Keratinocyte (primary cell): Measurements from ENCODE around the gene CAPN15. TPM values are rescaled to one million over a fixed set of nuclear protein-coding genes. Genes with fewer than 3 reads are reported as not detected.

ENCODE experiments used
- DNase-seq: peaks from one replicate; pipeline ENCODE4 v3.0.0-alpha.2; 2011; ENCODE audit warnings: low read depth, missing footprints, low spot score
- FAIRE-seq: peaks from 2 replicates; lab custom pipeline; 2011; peaks lifted over from hg19 to GRCh38; lab: Jason Lieb, UNC
- H2AFZ ChIP-seq: 2 replicates; pipeline ENCODE4 v1.6.0; 2012; ENCODE audit warnings: low read length, control low read depth, inconsistent platforms; ENCODE audit not compliant: control insufficient read depth
- H3K27ac ChIP-seq: 2 replicates; pipeline ENCODE4 v1.5.1; 2011; ENCODE audit warnings: low read length; ENCODE audit not compliant: control insufficient read depth, insufficient read depth
- H3K27me3 ChIP-seq: 3 replicates; pipeline ENCODE4 v1.6.0; 2011; ENCODE audit warnings: low read length; ENCODE audit not compliant: control insufficient read depth, insufficient read depth; ENCODE audit errors: extremely low read depth
- H3K36me3 ChIP-seq, 2 experiments: 2 replicates in 1 of 2; 3 replicates in 1 of 2; pipeline ENCODE4 v1.5.1; 2011; ENCODE audit warnings: low read length in 2 of 2, mild to moderate bottlenecking in 1 of 2; ENCODE audit not compliant: control insufficient read depth in 2 of 2, insufficient read depth in 2 of 2; ENCODE audit errors: extremely low read depth in 1 of 2
- H3K4me1 ChIP-seq: 3 replicates; pipeline ENCODE4 v1.5.1; 2011; ENCODE audit warnings: low read length; ENCODE audit not compliant: control insufficient read depth, insufficient read depth; ENCODE audit errors: extremely low read depth
- H3K4me2 ChIP-seq: 3 replicates; pipeline ENCODE4 v1.6.0; 2011; ENCODE audit warnings: low read depth, low read length; ENCODE audit not compliant: control insufficient read depth, insufficient read depth; ENCODE audit errors: extremely low read depth
- H3K4me3 ChIP-seq, 3 experiments: fragments of 200-600 bp in 1 of 3; sonication (generic) in 1 of 3; 2 replicates in 2 of 3; 3 replicates in 1 of 3; pipeline ENCODE4 v1.5.1; 2011 to 2016; ENCODE audit warnings: low read length in 3 of 3, mild to moderate bottlenecking in 3 of 3, control low read depth in 2 of 3, inconsistent platforms in 1 of 3, low read depth in 1 of 3, mixed read lengths in 1 of 3, mixed run types in 1 of 3, moderate library complexity in 1 of 3; ENCODE audit not compliant: control insufficient read depth in 2 of 3, insufficient read depth in 2 of 3; ENCODE audit errors: extremely low read depth in 1 of 3
- H3K79me2 ChIP-seq: 2 replicates; pipeline ENCODE4 v1.6.0; 2012; ENCODE audit warnings: low read length; ENCODE audit not compliant: control insufficient read depth, insufficient read depth
- H3K9ac ChIP-seq: 3 replicates; pipeline ENCODE4 v1.6.0; 2011; ENCODE audit warnings: low read length; ENCODE audit not compliant: control insufficient read depth, insufficient read depth; ENCODE audit errors: extremely low read depth
- H3K9me1 ChIP-seq: 3 replicates; pipeline ENCODE4 v1.6.0; 2011; ENCODE audit warnings: low read length; ENCODE audit not compliant: control insufficient read depth, insufficient read depth; ENCODE audit errors: extremely low read depth
- H3K9me3 ChIP-seq: 2 replicates; pipeline ENCODE4 v1.5.1; 2012; ENCODE audit warnings: low read depth, low read length; ENCODE audit not compliant: control insufficient read depth
- H4K20me1 ChIP-seq: 3 replicates; pipeline ENCODE4 v1.6.0; 2011; ENCODE audit warnings: low read length; ENCODE audit not compliant: control insufficient read depth, insufficient read depth; ENCODE audit errors: extremely low read depth
- CTCF ChIP-seq, 3 experiments: IDR thresholded peaks in 1 of 3; conservative IDR thresholded peaks in 1 of 3; optimal IDR thresholded peaks in 1 of 3; 2 replicates in 2 of 3; 3 replicates in 1 of 3; pipeline versions ENCODE3 to v1.5.1; 2011; ENCODE audit warnings: low read length in 3 of 3, mild to moderate bottlenecking in 3 of 3, moderate library complexity in 2 of 3, control low read depth in 1 of 3, inconsistent platforms in 1 of 3; ENCODE audit not compliant: insufficient read depth in 2 of 3; ENCODE audit errors: extremely low read depth in 1 of 3
- EZH2 ChIP-seq: IDR thresholded peaks from one replicate; pipeline ENCODE4 v1.6.1; 2012; ENCODE audit warnings: inconsistent platforms, mild to moderate bottlenecking, low read length, moderate library complexity
- dilution Hi-C: fragments of 300-500 bp; cut with MboI; formaldehyde crosslinking; loops from one replicate; pipeline ENCODE4 v1.7.0; 2020; ENCODE audit warnings: low sequenced_read_pairs; ENCODE audit not compliant: extremely low pct_ligation_motif_present
- polyA plus RNA-seq, 5 experiments: library from polyadenylated mRNA; depleted of rRNA in 3 of 5; stranded (reverse) in 3 of 5; stranded (forward) in 1 of 5; unstranded in 1 of 5; fragments of >200 nt; gene quantifications; 1 replicate in 1 of 5; 2 replicates in 3 of 5; 3 replicates in 1 of 5; pipeline versions ENCODE4 v1.2.1 to v1.2.3, GENCODE V29; 2011 to 2012; ENCODE audit warnings: missing spikeins in 2 of 5, low read depth in 1 of 5, low replicate concordance in 1 of 5

Gene CAPN15
- polyA plus RNA-seq, 1 donor (not counting 4 experiments of a cell fraction or from before 2014, with no cell fraction given) = 7.9 TPM

- H2AFZ ChIP-seq = no peak within 1 kb of the TSS
- dilution Hi-C loops = no loop called here
- no peak for FAIRE-seq
- H3K9me3 ChIP-seq = no peaks in the 10 kb centered on the region
- no peaks in the 10 kb centered on the region for H3K36me3 ChIP-seq
- H3K9ac ChIP-seq = no peak within 1 kb of the TSS
- no peak for DNase-seq
- TF ChIP-seq CTCF (optimal IDR thresholded peaks at IDR 0.05 in 1 of 3, IDR thresholded peaks at IDR 0.05 in 1 of 3, conservative IDR thresholded peaks at IDR 0.05 in 1 of 3; ENCODE audit: extremely low read depth in 1 of 3, insufficient read depth in 2 of 3, low read length in 3 of 3) (no peak), EZH2 (no peak)
- H3K27ac ChIP-seq = no peak within 1 kb of the TSS
- peaks cover 50% of the 10 kb centered on the region for H3K27me3 ChIP-seq
- no peaks in the 10 kb centered on the region for H3K9me1 ChIP-seq
- peaks cover 3% of the 10 kb centered on the region for H3K4me1 ChIP-seq
- no peak within 1 kb of the TSS for H3K4me3 ChIP-seq
- H3K4me2 ChIP-seq = no peak within 1 kb of the TSS
- H4K20me1 ChIP-seq = no peaks in the 10 kb centered on the region
- H3K79me2 ChIP-seq = no peaks in the 10 kb centered on the region
Measured at GRCh38 chr16:560204-560700, 32.7 kb downstream of the CAPN15 start, which contains the start of gene PRR35. Gene PRR35 (plus strand): TSS chr16:560394. CDS start chr16:563295, 2,901 bp downstream.

GRCh38 chr16:560701-561412 lies 33.3 kb downstream of the CAPN15 start:
- peaks cover 50% of the 10 kb centered on the region for H3K27me3 ChIP-seq
- H3K9ac ChIP-seq = no peak overlapping the region
- no peak overlapping the region for H2AFZ ChIP-seq
- H3K4me2 ChIP-seq = no peak overlapping the region
- FAIRE-seq (no peak), DNase-seq (no peak)
- no peaks in the 10 kb centered on the region for H3K36me3 ChIP-seq
- H3K27ac ChIP-seq = no peak overlapping the region
- H4K20me1 ChIP-seq = no peaks in the 10 kb centered on the region
- dilution Hi-C loops = no loop called here
- no peak overlapping the region for H3K4me3 ChIP-seq
- no peaks in the 10 kb centered on the region for H3K9me1 ChIP-seq
- TF ChIP-seq EZH2 (peak; percentile 92), CTCF (optimal IDR thresholded peaks at IDR 0.05 in 1 of 3, IDR thresholded peaks at IDR 0.05 in 1 of 3, conservative IDR thresholded peaks at IDR 0.05 in 1 of 3; ENCODE audit: extremely low read depth in 1 of 3, insufficient read depth in 2 of 3, low read length in 3 of 3) (no peak)
- no peaks in the 10 kb centered on the region for H3K9me3 ChIP-seq
- no peaks in the 10 kb centered on the region for H3K79me2 ChIP-seq
- H3K4me1 ChIP-seq = no peaks in the 10 kb centered on the region
